ENCODE measurements around the gene PSENEN. TPM values are rescaled to one million over a fixed set of nuclear protein-coding genes. Genes with fewer than 3 reads are reported as not detected.

PSENEN gene
- total and polyA plus RNA-seq, 2 of the 8 experiments (the other 6 are each of a cell fraction or from before 2014, with no cell fraction given), result 66.7 to 75.3 TPM

- H3K9ac ChIP-seq (replicated peaks in 1 of 4; ENCODE audit: extremely low read depth in 1 of 4, low read depth in 3 of 4, low read length in 3 of 4), result no peak overlapping the region
- H4K8ac ChIP-seq (ENCODE audit: extremely low read depth, insufficient read depth, low read length), result peak overlapping the region; percentile 58
- H2BK15ac ChIP-seq (ENCODE audit: low read length), result no peak overlapping the region
- no peaks in the 10 kb centered on the region; the same call in 1 of the 2 replicates for H3K79me1 ChIP-seq (ENCODE audit: low read depth, low read length)
- peak in 1 of 2 experiments; percentile 89 for DNase-seq (ENCODE audit: low read depth in 1 of 2, low spot score in 2 of 2)
- H3K23me2 ChIP-seq (ENCODE audit: low read depth, low read length), result no peaks in the 10 kb centered on the region; the same call in 1 of the 2 replicates
- H3K56ac ChIP-seq (replicated peaks; ENCODE audit: insufficient read length, low read depth, low read length), result no peak overlapping the region
- TF ChIP-seq SIN3A (conservative IDR thresholded peaks at IDR 0.05 in 1 of 2, IDR thresholded peaks at IDR 0.05 in 1 of 2; ENCODE audit: low read depth in 1 of 2, low read length in 2 of 2), result peak in 1 of 2 experiments; percentile 72; a peak in 2 of 4 replicates
- TF ChIP-seq GABPA (IDR thresholded peaks at IDR 0.05; ENCODE audit: borderline replicate concordance, insufficient read depth, low read length), result no peak
- no peak for TF ChIP-seq RFX5 (IDR thresholded peaks at IDR 0.05; ENCODE audit: borderline replicate concordance, low read depth, low read length)
- TF ChIP-seq, protein P1, sequence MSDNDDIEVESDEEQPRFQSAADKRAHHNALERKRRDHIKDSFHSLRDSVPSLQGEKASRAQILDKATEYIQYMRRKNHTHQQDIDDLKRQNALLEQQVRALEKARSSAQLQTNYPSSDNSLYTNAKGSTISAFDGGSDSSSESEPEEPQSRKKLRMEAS (IDR thresholded peaks at IDR 0.05), result peak; percentile 16; the same call in 1 of the 2 replicates
- TF ChIP-seq, protein P2, sequence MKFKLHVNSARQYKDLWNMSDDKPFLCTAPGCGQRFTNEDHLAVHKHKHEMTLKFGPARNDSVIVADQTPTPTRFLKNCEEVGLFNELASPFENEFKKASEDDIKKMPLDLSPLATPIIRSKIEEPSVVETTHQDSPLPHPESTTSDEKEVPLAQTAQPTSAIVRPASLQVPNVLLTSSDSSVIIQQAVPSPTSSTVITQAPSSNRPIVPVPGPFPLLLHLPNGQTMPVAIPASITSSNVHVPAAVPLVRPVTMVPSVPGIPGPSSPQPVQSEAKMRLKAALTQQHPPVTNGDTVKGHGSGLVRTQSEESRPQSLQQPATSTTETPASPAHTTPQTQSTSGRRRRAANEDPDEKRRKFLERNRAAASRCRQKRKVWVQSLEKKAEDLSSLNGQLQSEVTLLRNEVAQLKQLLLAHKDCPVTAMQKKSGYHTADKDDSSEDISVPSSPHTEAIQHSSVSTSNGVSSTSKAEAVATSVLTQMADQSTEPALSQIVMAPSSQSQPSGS (IDR thresholded peaks at IDR 0.05; ENCODE audit: low read length), result no peak
- TF ChIP-seq TAF1 (IDR thresholded peaks at IDR 0.05; ENCODE audit: low read depth, low read length), result 0 out of 2 replicates have a peak, but pooled peaks have one; percentile 24
- peaks cover 0 to 13% (median 7%) of the 10 kb centered on the region in 4 experiments; a peak in 5 of 7 replicates for H3K4me1 ChIP-seq (replicated peaks in 1 of 4; ENCODE audit: control insufficient read depth in 3 of 4, insufficient read depth in 4 of 4, low read length in 3 of 4)
- no peak overlapping the region for H3K23ac ChIP-seq (ENCODE audit: insufficient read length)
- H3K18ac ChIP-seq (ENCODE audit: extremely low read depth, low read length), result no peak overlapping the region
- ChIA-PET POLR2A (ENCODE audit: partially characterized antibody) (interaction anchor here (0.6 to 2.8 kb wide), 11 partner anchors 9 to 257 kb away, joined by 3 to 11 read pairs (median 4); partner anchors contain the start of genes HSPB6, IGFLR1, LIN37 and PROSER3), CTCF (ENCODE audit: partially characterized antibody) (interaction anchor here (0.9 to 2.5 kb wide), 6 partner anchors 9 to 73 kb away, joined by 3 to 9 read pairs (median 4); no protein-coding TSS in a partner anchor)
- H3K36me3 ChIP-seq (ENCODE audit: control insufficient read depth in 2 of 4, insufficient read depth in 4 of 4, low read length in 3 of 4), result peaks cover 0 to 6% (median 3%) of the 10 kb centered on the region in 4 experiments; a peak in 4 of 8 replicates
- no peak overlapping the region for H3K14ac ChIP-seq (ENCODE audit: insufficient read length)
- H2BK12ac ChIP-seq (ENCODE audit: low read depth, low read length), result no peak overlapping the region
- no peak overlapping the region for H3K4ac ChIP-seq (replicated peaks; ENCODE audit: insufficient read length, low read depth, low read length)
- no peaks in the 10 kb centered on the region for H3K9me3 ChIP-seq (ENCODE audit: insufficient read depth in 2 of 2, low read depth in 1 of 2, low read length in 1 of 2)
- peak overlapping the region; percentile 15 for H4K5ac ChIP-seq (ENCODE audit: insufficient read length, low read depth, low read length)
- peaks cover 4 to 5% of the 10 kb centered on the region in 2 experiments for H4K20me1 ChIP-seq (replicated peaks in 1 of 2; ENCODE audit: control insufficient read depth in 1 of 2, insufficient read depth in 2 of 2, low read length in 2 of 2)
- no peak for FAIRE-seq
- no peaks in the 10 kb centered on the region for H3K27me3 ChIP-seq (replicated peaks in 1 of 4; ENCODE audit: control insufficient read depth in 3 of 4, extremely low read depth in 1 of 4, insufficient read depth in 3 of 4, low read length in 3 of 4)
- H3K79me2 ChIP-seq (ENCODE audit: control insufficient read depth in 1 of 2, insufficient read depth in 2 of 2, low read length in 2 of 2), result no peaks in the 10 kb centered on the region
- H3K4me3 ChIP-seq (ENCODE audit: extremely low read depth in 1 of 4, insufficient read depth in 2 of 4, low read depth in 3 of 4, low read length in 4 of 4), result peak overlapping the region in 1 of 4 experiments; percentile 42; a peak in 3 of 8 replicates
- H3K27ac ChIP-seq (ENCODE audit: low read depth, low read length), result no peak overlapping the region
- no peak overlapping the region for H4K91ac ChIP-seq (replicated peaks; ENCODE audit: insufficient read length, low read length)
- H2BK5ac ChIP-seq (ENCODE audit: low read depth, low read length), result no peak overlapping the region
- H2BK20ac ChIP-seq (ENCODE audit: low read length), result no peak overlapping the region
- H2AK5ac ChIP-seq (ENCODE audit: low read depth, low read length), result no peak overlapping the region
- 42% methylated on average over 21 of the region's 34 CpGs; no CpG with 5 or more reads in 1 of the 2 experiments for WGBS, 2 experiments (ENCODE audit: extremely low coverage in 1 of 2, insufficient coverage in 1 of 2, insufficient read length in 1 of 2, insufficient replicate concordance in 2 of 2, low coverage in 1 of 2, low lambda C conversion rate in 2 of 2, missing lambda C conversion rate in 1 of 2)
- H3K4me2 ChIP-seq (ENCODE audit: insufficient read depth in 1 of 2, low read depth in 2 of 2, low read length in 2 of 2), result peak overlapping the region; percentile 13 to 57
- no peak overlapping the region for H2BK120ac ChIP-seq (replicated peaks; ENCODE audit: low read depth, low read length)
- H2AFZ ChIP-seq (ENCODE audit: low read length), result no peak overlapping the region
Observed at GRCh38 chr19:35767288-35768081, 22.0 kb downstream of the PSENEN start.

Data from H1 (cell line).